HG03571 (cell line): ENCODE results near the gene NECTIN1.

ENCODE experiments used
- ATAC-seq: cut with Tn5 transposase; IDR thresholded peaks from one replicate; pipeline ENCODE4 v1.9.1; 2021; ENCODE audit not compliant: unreplicated experiment

The NECTIN1 gene, protein sequence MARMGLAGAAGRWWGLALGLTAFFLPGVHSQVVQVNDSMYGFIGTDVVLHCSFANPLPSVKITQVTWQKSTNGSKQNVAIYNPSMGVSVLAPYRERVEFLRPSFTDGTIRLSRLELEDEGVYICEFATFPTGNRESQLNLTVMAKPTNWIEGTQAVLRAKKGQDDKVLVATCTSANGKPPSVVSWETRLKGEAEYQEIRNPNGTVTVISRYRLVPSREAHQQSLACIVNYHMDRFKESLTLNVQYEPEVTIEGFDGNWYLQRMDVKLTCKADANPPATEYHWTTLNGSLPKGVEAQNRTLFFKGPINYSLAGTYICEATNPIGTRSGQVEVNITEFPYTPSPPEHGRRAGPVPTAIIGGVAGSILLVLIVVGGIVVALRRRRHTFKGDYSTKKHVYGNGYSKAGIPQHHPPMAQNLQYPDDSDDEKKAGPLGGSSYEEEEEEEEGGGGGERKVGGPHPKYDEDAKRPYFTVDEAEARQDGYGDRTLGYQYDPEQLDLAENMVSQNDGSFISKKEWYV

DNA sequence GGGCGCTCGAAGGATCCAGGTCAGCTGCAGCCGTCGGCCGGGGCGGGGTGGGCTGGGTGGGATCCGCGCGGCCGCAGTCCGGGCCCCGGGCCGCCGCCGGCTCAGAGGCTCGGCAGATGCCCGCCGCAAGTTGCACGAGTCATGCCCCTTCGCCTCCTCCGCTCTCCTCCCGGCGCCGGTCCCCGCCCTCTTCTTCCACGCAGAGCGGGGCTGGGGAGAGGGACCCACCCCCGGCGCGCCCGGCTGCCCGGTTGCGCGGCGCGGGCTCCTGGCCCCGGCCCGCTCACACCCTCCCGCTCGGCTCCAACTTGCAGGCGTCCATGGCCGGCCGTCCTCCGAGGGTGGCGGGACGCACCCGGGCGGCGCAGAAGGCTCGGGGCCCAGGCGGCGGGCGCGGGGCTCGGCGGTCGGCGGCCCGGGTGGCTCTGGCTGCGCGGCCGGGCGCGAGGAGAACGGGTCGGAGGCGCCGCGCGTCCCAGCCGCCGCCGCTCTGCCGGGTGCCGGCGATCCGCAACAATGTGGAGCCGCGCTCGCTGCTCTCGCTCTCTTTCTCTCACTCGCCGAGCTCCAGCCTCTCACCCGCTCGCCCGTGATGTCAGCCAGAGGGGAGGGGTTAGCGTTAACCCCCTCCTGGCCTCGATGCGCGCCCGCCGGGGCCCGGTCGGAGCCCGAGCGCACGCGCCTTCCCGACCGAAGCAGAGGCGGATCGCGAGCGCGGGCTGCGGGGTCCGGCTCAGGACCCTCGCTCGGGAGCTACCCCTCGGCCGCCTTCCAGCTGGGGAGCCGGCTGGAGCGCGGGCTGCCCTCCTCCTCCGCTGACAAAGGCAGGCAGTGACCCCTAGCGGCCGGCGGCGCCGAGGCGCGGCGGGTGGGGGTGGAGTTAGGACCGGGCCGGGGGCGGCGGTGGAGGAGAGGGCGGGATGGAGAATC lies at the start of gene NECTIN1:
Gene NECTIN1 (minus strand): TSS at position 550 of the 930 bp plus-strand sequence. CDS start 647 bp downstream, outside the sequence.
- ATAC-seq: peak; percentile 85

DNA sequence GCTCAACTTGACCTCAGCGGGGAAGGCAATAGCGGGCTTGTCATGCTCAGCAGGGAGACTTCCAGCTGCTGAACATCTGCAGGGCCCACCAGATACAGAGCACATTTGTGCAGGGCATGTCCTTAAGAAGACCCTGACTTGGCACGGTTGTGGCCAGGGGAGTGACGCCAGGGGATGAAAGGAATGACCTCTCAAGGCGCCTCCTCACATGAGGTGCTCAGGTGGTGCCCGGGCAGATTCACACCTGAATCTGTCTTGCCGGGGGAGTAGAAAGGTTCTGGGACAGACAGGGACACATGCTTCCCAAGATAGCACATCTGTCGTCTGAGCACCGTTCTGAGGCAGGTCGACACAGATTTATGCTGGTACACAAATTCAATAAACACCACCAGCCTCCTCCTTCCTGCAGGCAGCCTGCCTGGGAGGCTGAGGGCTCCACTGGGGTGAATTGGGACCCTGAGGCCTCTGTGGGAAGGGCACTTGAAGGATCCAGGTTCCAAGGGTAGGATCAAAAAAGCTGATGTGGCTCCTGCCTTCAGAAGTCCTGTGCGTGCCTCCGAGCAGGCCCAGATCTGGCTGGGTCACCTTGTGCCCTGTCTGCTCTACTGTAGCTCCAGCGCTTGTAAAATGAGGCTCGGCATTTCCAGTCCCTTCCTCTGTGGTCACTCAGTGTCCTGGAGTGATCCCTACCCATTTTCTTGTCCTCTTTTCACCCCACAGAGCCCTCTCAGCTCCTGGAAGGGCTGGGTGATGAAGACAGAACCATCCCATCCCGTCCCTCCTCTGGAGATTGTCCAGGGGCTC lies 49.6 kb upstream of the NECTIN1 start:
- ATAC-seq: no peak

DNA sequence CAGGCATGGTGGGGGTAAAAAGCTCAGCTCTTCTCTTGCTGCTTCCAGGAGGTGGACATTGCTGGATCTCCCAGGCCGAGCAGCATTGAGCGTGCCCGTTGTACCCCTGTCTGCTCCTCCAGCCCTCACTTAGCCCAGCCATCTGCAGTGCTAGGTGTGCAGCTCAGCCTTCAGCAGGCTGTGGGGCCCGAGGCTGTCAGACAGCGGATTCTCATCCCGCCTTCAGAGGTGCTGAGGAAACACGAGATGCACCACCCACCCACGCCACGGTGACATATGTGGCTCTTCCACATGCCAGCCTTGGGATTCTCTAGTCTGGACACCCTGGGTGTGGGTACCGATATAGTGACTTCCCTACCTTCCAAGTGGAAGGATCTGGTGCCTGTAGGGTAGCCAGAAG lies 48.9 kb upstream of the NECTIN1 start:
- ATAC-seq: no peak

DNA sequence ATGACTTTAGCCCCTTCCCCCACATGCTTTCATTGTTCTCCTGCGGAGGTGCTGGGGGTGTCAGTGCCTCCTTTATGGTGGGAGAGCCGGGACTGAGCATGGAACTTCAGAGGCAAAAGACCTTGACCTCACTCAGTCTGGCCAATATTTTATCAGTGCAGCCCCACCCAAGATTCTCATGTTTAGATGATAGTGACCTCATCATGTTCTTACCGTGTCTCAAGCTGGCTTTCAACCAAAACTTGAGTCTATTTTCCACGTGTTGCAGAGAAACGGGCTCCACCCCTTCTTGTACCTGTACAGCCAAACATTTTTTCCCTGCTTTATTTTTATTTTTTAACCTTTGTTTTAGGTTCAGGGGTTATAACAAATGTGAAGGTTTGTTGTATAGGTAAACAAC lies 47.7 kb upstream of the NECTIN1 start:
- no peak for ATAC-seq

DNA sequence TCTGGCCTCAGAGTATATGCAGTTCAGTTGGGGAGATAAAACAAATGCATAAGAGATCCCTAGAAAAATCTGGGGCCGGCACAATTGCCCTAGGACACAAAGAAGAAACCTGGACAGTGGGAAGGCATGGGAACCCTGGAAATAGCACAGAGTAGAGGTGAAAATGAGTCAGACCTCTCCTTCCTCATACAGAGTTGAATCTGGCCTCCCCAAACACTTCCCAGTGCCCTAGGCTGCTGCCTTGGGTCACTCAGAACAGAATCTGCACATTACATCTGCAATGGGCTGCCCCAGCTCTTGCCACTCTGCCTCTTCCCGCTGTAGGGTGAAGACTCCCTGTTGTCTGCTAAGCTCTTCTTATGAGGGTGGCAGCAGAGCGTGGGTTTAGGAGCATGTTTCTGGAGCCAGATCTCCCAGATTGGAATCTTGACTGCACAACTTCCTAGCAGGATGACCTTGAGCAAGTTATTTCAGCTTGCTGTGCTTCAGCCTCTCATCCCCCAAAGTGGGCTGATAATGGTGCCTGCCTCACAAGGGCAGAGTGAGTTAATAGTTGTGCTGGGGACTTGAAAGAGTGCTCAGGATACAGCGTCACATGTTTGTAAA lies 47.1 kb upstream of the NECTIN1 start:
- ATAC-seq: no peak

DNA sequence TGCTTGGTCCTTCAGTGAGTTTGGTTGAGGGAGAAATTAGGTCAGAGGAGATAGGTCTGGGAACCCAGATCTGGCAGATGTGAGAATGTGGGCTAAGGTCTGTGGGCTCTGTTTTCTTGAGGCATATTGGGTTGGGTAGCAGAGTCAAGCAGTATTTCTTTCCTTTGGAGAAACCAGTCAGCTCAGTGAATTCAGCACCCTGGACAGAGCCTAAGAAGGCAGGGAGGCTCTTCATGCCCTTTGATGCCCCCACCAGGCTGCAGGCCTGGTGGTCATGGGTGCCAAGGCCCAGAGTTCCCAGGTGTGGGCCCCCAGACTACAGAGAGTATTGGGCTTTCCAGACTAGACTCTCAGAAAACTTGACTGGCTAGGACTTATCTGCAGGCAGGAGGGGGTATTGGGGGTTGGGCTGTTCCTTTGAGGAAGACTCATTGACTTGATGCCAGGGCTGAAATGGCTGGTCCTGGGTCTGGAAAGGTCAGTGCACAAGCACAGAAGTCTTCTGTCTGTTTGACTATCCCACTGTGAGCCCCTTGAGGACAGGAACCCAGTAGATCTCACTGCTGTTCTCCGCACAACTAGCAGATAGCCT lies 45.3 kb upstream of the NECTIN1 start:
- ATAC-seq: no peak

DNA sequence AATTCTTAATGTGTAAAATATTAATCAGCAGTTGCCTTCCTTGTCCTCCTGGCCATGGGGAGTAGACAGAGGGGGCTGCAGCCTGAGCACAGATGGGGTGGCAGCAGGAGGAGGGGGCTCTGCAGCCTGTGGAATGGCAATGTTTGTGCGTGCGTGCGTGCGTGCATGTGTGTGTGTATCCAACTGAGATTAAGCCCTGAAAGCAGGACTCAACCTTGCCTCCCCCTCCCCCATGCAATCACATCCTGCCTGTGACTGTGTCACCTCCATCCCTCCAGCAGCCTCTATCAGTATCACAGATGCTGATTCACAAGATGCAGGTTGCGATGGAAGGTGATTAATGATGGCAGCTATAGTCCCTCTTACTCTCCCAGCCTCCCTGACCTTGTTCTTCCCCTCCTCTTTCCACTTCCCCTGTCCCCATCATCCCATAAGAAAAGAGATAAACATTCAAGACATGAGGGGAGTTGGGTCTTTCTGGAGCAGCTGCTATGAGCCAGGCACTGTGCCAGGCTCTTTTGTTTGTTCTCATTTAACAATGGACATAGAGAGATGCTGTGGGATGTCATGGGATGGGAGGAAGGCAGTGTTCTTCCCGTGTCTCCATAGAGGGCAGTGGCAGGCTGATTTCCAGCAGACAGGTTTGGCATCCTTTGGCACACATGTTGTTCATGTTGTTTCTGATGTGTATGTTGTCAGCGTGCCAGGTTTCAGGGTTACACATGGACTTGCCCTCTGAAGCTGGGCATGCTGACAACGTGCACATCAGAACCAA lies 43.8 kb upstream of the NECTIN1 start:
- no peak for ATAC-seq

DNA sequence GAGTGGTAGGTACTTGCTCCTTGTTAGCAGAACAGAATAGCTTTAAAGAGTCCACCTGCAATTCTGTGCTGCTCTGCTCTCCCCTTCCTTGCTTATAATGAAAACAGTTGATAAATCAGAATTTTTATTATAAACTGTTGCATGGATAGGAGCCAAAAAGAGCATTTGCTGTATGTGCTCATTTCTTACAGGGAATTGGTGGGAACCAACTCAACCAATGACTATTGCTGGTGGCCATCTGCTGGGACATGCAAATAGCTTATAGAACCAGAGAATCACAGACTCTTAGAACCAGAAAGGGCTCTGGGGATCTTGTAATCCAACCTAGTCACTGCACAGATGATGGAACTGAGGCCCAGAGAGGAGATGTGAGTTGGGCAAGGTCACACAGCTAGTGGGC lies 43.1 kb upstream of the NECTIN1 start:
- ATAC-seq: no peak

DNA sequence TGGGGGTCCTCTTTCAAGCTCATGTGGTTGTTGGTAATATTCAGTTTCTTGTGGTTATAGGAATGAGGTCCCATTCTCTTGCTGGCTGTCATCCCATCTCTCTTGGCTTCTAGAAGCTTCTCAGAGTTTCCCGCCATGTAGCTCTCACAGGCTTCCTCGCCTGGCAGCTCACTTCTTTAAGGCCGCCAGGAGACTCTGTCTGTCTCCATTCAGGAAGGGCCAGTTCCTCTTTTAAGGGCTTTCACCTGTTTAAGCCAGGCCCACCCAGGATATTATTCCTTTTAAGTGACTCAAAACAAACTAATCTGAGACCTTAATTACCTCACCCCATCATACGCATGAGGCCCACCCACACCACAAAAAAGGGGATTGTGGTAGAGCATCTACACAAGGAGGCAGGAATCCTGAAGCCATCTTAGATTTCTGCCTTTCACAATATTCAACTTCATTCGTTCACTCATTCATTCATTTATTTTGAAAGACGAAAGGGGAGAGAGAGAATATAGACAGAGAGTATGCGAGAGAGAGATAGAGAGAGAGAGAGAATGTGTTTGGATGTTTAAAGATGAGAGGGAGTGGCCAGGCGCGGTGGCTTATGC lies 42.3 kb upstream of the NECTIN1 start:
- ATAC-seq: no peak

DNA sequence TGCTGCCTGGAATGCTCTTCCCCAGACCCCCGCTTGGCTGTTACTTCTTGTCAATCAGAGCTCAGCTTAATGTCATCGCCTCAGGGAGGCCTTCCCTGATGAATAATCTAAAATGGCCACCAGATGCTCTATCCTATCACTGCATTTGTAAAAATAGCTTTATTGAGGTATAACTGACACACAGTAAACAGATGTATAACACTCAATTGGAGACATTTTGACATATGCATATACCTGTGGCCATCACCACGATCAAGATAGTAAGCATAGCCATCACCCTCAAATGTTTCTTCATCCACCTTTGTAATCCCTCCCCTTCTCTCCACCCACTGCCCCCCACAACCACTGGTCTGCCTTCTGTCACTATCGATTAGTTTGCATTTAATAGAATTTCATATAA lies 36.6 kb upstream of the NECTIN1 start:
- no peak for ATAC-seq

DNA sequence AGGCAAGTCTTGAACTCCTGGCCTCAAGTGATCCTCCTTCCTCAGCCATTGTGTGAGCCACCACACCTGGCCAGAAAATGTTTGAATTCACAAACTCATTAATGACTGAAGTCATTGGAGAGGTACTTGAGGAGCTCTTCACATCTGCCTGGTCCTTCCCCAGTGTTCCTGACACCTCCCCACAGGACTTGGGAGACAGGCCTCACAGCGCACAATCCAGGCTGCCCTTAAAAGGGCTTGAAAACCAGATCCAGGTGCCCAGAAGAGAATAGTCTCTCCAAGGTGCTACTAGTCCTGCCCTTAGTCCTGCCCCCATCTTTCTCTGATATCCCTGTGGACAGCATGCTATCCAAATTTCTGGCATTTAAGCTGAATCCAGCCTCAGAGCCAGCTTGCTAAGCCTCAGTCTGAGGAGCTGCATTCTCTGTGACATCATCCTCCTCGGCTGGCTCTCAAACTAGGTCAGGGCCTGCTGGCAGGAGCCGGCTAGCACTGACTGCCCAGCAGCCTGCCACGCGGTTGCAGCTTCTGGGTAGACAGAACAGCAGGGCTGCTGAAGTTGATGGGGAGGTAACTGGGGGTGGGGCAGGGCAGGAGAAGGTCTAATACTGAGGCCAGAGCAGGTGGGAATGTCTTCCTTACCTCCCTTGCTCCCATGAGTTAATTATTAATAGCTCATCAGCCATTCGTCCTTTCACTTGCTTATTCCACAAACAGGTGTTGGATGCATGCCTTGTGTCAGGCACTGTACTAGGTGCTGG lies 35.3 kb upstream of the NECTIN1 start:
- ATAC-seq: no peak

DNA sequence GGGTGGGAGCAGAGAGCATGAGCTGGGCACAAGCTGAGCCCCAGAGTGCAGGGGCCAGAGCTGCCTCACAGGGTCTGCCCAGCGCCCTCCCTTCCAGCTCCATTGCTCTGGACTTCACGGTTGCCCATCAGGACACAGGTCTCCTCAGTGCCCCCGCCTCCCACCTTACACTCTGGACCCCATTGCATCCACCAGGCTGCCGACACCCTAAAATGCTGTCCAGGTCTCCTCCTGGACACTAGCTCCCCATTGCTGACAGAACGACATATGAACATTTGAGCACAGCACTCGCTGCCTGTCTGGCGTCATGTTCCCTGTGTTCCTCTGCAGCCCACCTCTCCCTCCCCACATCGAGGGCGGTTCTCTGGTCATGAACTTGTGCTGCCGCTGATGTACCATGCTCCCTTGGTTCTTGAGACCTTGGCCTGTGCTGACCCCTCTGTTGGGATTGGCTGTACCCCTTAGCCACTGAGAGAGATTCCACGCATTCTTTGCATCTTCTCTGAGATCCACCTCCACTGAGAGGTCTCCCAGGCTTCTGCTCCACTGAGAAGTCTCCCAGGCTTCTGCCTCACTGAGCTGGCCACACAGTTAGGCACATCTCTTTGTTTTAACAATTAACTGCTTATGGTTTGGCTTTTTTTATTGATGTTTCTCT lies 34.2 kb upstream of the NECTIN1 start:
- ATAC-seq: no peak

DNA sequence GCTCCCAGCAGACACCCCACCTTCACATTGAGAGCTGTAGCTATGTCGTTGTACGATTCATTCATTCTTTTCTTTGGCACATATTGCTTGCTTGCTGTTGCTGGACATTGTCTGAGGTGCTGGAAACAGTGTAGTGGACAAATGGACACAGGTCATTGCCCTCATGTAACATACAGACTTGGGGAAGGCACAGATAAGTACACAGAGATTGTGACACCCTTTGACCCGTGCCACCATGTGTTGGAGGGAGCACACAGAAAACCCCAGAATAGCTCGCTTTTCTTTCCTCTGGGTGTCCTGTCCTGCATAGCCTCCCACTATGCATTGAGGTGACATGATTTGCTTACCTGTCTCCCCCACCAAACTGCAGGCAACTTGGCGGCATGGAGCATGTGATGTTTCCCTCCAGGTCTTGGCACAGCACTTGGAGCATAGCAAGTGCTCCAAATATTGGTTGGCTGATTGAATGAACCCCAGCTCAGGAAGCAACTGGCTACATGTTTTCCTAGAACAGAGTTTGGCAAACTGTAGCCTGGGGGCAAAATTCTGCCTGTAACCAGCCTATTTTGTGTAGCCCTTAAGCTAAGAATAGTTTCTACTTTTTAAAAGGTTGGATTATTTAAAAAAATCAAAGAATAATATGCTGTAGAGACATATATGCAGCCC lies 30.9 kb upstream of the NECTIN1 start:
- no peak for ATAC-seq

DNA sequence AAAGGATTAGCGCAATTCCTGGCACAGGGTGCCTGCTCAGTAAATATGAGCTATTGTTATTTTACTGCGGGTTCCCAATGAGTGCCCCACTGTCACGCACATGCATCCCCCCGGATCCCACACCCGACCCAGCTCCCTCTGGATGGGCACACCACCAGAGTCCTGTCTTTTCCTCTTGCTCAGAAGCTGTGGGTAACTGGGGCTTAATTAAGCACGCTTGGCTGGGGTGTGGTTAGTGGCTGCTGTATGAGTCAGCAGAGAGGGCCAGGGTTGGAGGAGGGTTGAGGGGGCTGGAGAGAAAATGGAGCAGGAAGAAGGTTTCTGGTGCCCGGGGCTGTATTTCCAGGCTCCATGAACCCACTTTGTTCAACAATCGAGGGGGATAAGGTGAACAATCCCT lies 30.3 kb upstream of the NECTIN1 start:
- no peak for ATAC-seq

DNA sequence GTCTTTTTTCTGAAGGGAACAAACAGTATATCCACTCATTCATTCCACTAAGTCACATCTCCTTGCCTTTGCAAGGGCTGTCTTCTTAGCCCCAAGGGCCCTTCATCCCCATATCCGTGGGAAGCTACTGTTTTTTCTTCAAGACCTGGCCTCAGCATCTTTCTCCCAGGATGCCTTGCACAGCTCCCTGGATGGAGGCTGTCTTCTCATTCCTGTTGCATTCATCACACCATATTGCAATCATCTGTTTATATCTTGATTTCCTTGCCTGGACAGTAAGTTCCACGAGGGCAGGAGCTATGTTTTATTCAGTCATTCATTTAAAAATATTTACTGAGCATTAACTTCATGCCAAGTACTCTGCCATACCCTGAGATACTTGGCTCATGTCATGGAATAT lies 29.3 kb upstream of the NECTIN1 start:
- ATAC-seq: no peak

DNA sequence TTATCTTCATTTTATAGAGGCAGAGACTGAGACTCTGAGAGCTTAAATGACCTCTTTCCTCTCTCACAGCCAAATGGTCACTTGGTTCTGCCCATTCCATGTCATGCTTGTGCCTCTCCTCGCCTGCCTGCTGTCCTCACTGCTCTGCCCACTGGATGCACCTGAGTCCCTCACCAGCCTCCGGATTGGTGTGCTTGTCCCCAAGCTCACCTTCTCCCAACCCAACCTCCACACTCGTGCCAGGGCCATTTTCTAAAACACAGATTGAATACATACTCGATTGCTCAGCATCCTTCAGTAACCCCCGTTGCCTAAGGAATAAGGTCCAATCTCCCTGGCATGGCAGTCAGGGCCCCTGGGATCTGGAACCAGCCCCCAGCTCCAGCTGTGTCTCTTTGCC lies 28.4 kb upstream of the NECTIN1 start:
- ATAC-seq: no peak

DNA sequence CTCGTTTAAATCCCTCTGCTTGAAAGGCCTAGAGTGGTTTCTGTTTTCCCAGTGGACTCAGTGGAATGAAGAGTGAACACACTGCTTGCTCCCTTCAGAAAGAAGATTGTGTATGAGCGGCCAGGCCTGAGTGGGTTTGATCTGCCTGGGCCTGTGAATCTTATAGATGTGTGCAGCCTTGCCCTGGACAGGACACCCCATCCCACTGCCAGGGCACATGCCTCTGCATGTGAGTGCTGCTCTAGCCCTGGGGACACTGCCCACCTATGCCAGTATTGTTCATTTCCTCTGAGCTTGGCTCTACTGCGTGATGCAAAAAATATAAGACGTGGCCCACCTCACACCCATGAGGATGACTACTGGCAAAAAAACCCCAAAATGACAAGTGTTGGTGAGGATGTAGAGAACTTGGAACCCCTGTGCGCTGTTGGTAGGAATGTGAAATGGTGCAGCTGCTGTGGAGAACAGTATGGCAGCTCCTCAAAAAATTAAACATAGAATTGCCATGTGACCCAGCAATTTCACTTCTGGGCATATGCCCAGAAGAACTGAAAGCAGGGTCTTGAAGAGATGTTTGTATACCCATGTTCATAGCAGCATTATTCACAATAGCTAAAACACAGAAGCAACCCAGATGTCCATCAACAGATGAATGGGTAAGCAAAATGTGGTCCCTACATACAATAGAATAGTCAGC lies 27.3 kb upstream of the NECTIN1 start:
- ATAC-seq: no peak
